Neural progenitor cell (in vitro differentiated cells): ENCODE results near the gene ITIH6. TPM values are rescaled to one million over a fixed set of nuclear protein-coding genes. Genes with fewer than 3 reads are reported as not detected.

Source experiments
- DNase-seq: peaks from one replicate; pipeline ENCODE4 v3.0.0-alpha.2; 2016; ENCODE audit warnings: low spot score
- H2AFZ ChIP-seq: fragments of 200-600 bp; sonication (generic); replicated peaks from 2 replicates; pipeline ENCODE4 v1.6.1; 2016; ENCODE audit warnings: antibody characterized with exemption
- H3F3A ChIP-seq: fragments of 200-600 bp; sonication (generic); 2 replicates; pipeline ENCODE4 v1.6.1; 2016; ENCODE audit warnings: antibody characterized with exemption, low read depth
- H3K27ac ChIP-seq: fragments of 200-600 bp; sonication (generic); 2 replicates; pipeline ENCODE4 v1.5.1; 2016; ENCODE audit warnings: mild to moderate bottlenecking
- H3K27me3 ChIP-seq: fragments of 200-600 bp; sonication (generic); 2 replicates; pipeline ENCODE4 v1.6.1; 2016; ENCODE audit warnings: mild to moderate bottlenecking, moderate library complexity
- H3K36me3 ChIP-seq: fragments of 200-600 bp; sonication (generic); 2 replicates; pipeline ENCODE4 v1.5.1; 2016
- H3K4me1 ChIP-seq: fragments of 200-600 bp; sonication (generic); 2 replicates; pipeline ENCODE4 v1.6.1; 2016; ENCODE audit warnings: mixed run types
- H3K4me2 ChIP-seq: fragments of 200-600 bp; sonication (generic); 2 replicates; pipeline ENCODE4 v1.6.1; 2016
- H3K4me3 ChIP-seq: fragments of 200-600 bp; sonication (generic); 2 replicates; pipeline ENCODE4 v1.5.1; 2016
- H3K79me2 ChIP-seq: fragments of 200-600 bp; sonication (generic); 2 replicates; pipeline ENCODE4 v1.6.1; 2016; ENCODE audit warnings: low read depth
- H3K9ac ChIP-seq: fragments of 200-600 bp; sonication (generic); 2 replicates; pipeline ENCODE4 v1.6.1; 2016
- H3K9me3 ChIP-seq: fragments of 200-600 bp; sonication (generic); 2 replicates; pipeline ENCODE4 v1.5.1; 2016; ENCODE audit warnings: low read depth
- H4K20me1 ChIP-seq: fragments of 200-600 bp; sonication (generic); 2 replicates; pipeline ENCODE4 v1.6.1; 2016; ENCODE audit warnings: low read depth
- H3K27ac Mint-ChIP-seq: 3 replicates; pipeline ENCODE4 v1.8.0; 2021; ENCODE audit warnings: mixed read lengths
- H3K27me3 Mint-ChIP-seq: 2 replicates; pipeline ENCODE4 v1.8.0; 2022; ENCODE audit warnings: low read depth, mild to moderate bottlenecking, inconsistent platforms, moderate library complexity, mixed read lengths; ENCODE audit not compliant: insufficient read depth
- H3K36me3 Mint-ChIP-seq: 3 replicates; pipeline ENCODE4 v1.8.0; 2021; ENCODE audit warnings: mixed read lengths
- H3K4me1 Mint-ChIP-seq: 3 replicates; pipeline ENCODE4 v1.8.0; 2021; ENCODE audit warnings: mixed read lengths
- H3K4me3 Mint-ChIP-seq: 3 replicates; pipeline ENCODE4 v1.8.0; 2021; ENCODE audit warnings: mild to moderate bottlenecking, moderate library complexity, mixed read lengths
- H3K9me3 Mint-ChIP-seq: 3 replicates; pipeline ENCODE4 v1.8.0; 2020; ENCODE audit warnings: mixed read lengths
- CTCF ChIP-seq: fragments of 200-600 bp; sonication (generic); IDR thresholded peaks from 2 replicates; pipeline ENCODE4 v1.5.1; 2017; ENCODE audit warnings: antibody characterized with exemption, mild to moderate bottlenecking
- EZH2 ChIP-seq: fragments of 200-600 bp; sonication (generic); IDR thresholded peaks from 2 replicates; pipeline ENCODE4 v1.6.1; 2017; ENCODE audit warnings: antibody characterized with exemption, mild to moderate bottlenecking, moderate library complexity
- EZH2phosphoT487 ChIP-seq: fragments of 200-600 bp; sonication (generic); IDR thresholded peaks from 2 replicates; pipeline ENCODE4 v1.6.1; 2017; ENCODE audit warnings: antibody characterized with exemption
- total RNA-seq: library from RNA; depleted of rRNA; stranded (reverse); fragments of >200 nt; gene quantifications from 2 replicates; pipeline ENCODE4 v1.2.3, GENCODE V29; 2015; ENCODE audit warnings: low replicate concordance

ITIH6 gene
- total RNA-seq, 1 donor from 2014 or later, result not detected

GRCh38 chrX:54721424-54721823, 76.6 kb downstream of the ITIH6 start:
- Histone ChIP-seq H3K27me3 (no peaks in the 10 kb centered on the region), H3K9me3 (peaks cover under 1% of the 10 kb centered on the region), H3K9ac (no peak overlapping the region), H3K27ac (no peak overlapping the region), H3K36me3 (no peaks in the 10 kb centered on the region), H3K4me2 (no peak overlapping the region), H2AFZ (no peak overlapping the region), H3K4me3 (no peak overlapping the region), H4K20me1 (no peaks in the 10 kb centered on the region), H3K79me2 (no peaks in the 10 kb centered on the region), H3F3A (no peaks in the 10 kb centered on the region), H3K4me1 (peaks cover 4% of the 10 kb centered on the region)
- Mint-ChIP-seq H3K9me3 (no peaks in the 10 kb centered on the region), H3K36me3 (no peaks in the 10 kb centered on the region), H3K27ac (no peak overlapping the region), H3K27me3 (peaks cover 2% of the 10 kb centered on the region), H3K4me1 (no peaks in the 10 kb centered on the region), H3K4me3 (no peak overlapping the region)
- TF ChIP-seq CTCF, result no peak
- no peak for TF ChIP-seq EZH2phosphoT487
- TF ChIP-seq EZH2, result no peak
- DNase-seq, result no peak

GRCh38 chrX:54715621-54716020, 82.4 kb downstream of the ITIH6 start:
- Histone ChIP-seq H3F3A (no peaks in the 10 kb centered on the region), H3K4me1 (no peaks in the 10 kb centered on the region), H3K9ac (no peak overlapping the region), H3K36me3 (no peaks in the 10 kb centered on the region), H3K79me2 (no peaks in the 10 kb centered on the region), H3K27ac (no peak overlapping the region), H4K20me1 (no peaks in the 10 kb centered on the region), H3K9me3 (no peaks in the 10 kb centered on the region), H3K4me3 (no peak overlapping the region), H3K4me2 (no peak overlapping the region), H3K27me3 (no peaks in the 10 kb centered on the region), H2AFZ (no peak overlapping the region)
- H3K4me1 Mint-ChIP-seq, result no peaks in the 10 kb centered on the region
- TF ChIP-seq EZH2 (no peak), CTCF (no peak), EZH2phosphoT487 (no peak)
- no peak overlapping the region for H3K4me3 Mint-ChIP-seq
- H3K27ac Mint-ChIP-seq, result no peak overlapping the region
- H3K9me3 Mint-ChIP-seq, result peaks cover 2% of the 10 kb centered on the region
- peaks cover 4% of the 10 kb centered on the region for H3K27me3 Mint-ChIP-seq
- H3K36me3 Mint-ChIP-seq, result no peaks in the 10 kb centered on the region
- DNase-seq, result no peak

GRCh38 chrX:54714424-54714823, 83.6 kb downstream of the ITIH6 start:
- no peaks in the 10 kb centered on the region for H3K27me3 ChIP-seq
- H3K27ac ChIP-seq, result no peak overlapping the region
- Mint-ChIP-seq H3K4me1 (no peaks in the 10 kb centered on the region), H3K9me3 (peaks cover 2% of the 10 kb centered on the region), H3K27me3 (peaks cover 4% of the 10 kb centered on the region), H3K4me3 (no peak overlapping the region), H3K36me3 (no peaks in the 10 kb centered on the region), H3K27ac (no peak overlapping the region)
- H3K9ac ChIP-seq, result no peak overlapping the region
- H3K4me2 ChIP-seq, result no peak overlapping the region
- no peaks in the 10 kb centered on the region for H3K9me3 ChIP-seq
- no peaks in the 10 kb centered on the region for H3K36me3 ChIP-seq
- H3K79me2 ChIP-seq, result no peaks in the 10 kb centered on the region
- H3K4me1 ChIP-seq, result no peaks in the 10 kb centered on the region
- H4K20me1 ChIP-seq, result no peaks in the 10 kb centered on the region
- DNase-seq, result no peak
- H2AFZ ChIP-seq, result no peak overlapping the region
- no peaks in the 10 kb centered on the region for H3F3A ChIP-seq
- TF ChIP-seq CTCF (no peak), EZH2phosphoT487 (no peak), EZH2 (no peak)
- no peak overlapping the region for H3K4me3 ChIP-seq
